Suprapubic skin (tissue), 4 donors: ENCODE measurements around the gene EMB.

Experiments
- EP300 ChIP-seq: sonication (generic); formaldehyde crosslinking; IDR thresholded peaks from one replicate; pipeline ENCODE4 v1.6.1; 2017; ENCODE audit warnings: antibody characterized with exemption
- POLR2A ChIP-seq, 2 donors: fragments of 450-650 bp; IDR thresholded peaks; one replicate each; pipeline ENCODE4 v1.6.1; 2017; ENCODE audit warnings: antibody characterized with exemption in 2 of 2, mild to moderate bottlenecking in 2 of 2, moderate library complexity in 2 of 2
- POLR2AphosphoS5 ChIP-seq, 3 donors: sonication (generic); formaldehyde crosslinking; IDR thresholded peaks; one replicate each; pipeline ENCODE4 v1.6.1; 2017; ENCODE audit warnings: antibody characterized with exemption in 3 of 3
- TF ChIP-seq, protein P1 (sequence below), 2 donors: fragments of 200-600 bp in 1 of 2; fragments of 450-650 bp in 1 of 2; sonication (generic) in 1 of 2; IDR thresholded peaks; one replicate each; pipeline ENCODE4 v1.5.1; 2016 to 2019; ENCODE audit warnings: antibody characterized with exemption in 2 of 2, mild to moderate bottlenecking in 1 of 2, moderate library complexity in 1 of 2

DNA sequence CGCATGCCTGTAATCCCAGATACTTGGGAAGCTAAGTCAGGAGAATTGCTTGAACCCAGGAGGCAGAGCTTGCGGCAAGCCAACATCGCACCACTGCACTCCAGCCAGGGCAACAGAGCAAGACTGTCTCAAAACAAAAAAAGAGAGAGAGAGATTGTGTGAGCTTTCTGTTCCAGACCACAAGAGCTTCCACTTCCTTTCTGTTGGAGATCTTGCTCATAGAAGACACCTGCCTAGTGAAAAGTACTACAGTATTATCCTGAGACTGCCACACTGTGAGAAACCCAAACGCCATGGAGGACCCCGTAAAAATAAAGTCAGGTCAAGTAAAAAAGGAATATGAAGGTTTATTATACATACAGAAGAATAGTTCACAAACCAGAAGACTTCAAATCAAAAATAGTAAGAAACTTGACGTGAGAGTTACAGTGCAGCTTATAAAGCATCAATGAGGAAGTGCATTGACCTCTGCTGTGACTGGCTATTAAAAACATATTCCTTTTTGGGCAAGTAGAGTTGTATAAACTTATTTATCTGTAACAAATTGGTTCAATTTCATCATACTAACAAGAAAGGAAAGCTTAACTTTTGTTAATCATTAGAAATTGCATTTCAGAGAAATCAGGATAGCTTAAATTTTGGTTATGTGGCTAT is 4.3 kb upstream of the EMB start:
- TF ChIP-seq POLR2A (IDR thresholded peaks at IDR 0.05) = no peak
- TF ChIP-seq, protein P1, sequence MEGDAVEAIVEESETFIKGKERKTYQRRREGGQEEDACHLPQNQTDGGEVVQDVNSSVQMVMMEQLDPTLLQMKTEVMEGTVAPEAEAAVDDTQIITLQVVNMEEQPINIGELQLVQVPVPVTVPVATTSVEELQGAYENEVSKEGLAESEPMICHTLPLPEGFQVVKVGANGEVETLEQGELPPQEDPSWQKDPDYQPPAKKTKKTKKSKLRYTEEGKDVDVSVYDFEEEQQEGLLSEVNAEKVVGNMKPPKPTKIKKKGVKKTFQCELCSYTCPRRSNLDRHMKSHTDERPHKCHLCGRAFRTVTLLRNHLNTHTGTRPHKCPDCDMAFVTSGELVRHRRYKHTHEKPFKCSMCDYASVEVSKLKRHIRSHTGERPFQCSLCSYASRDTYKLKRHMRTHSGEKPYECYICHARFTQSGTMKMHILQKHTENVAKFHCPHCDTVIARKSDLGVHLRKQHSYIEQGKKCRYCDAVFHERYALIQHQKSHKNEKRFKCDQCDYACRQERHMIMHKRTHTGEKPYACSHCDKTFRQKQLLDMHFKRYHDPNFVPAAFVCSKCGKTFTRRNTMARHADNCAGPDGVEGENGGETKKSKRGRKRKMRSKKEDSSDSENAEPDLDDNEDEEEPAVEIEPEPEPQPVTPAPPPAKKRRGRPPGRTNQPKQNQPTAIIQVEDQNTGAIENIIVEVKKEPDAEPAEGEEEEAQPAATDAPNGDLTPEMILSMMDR (IDR thresholded peaks at IDR 0.05) = no peak
- no peak for TF ChIP-seq POLR2AphosphoS5 (IDR thresholded peaks at IDR 0.05)
- TF ChIP-seq EP300 = no peak
